D341Med (cell line): ENCODE results near the gene HMGB3.
"Not testable (repeated sequence)": the region's sequence is repeated elsewhere in the genome, so short reads cannot be mapped to it uniquely, and the experiment has no call there.

Experiments
- DNase-seq: peaks from one replicate; pipeline ENCODE4 v3.0.0; 2012; ENCODE audit warnings: low spot score

HMGB3 gene

GRCh38 chrX:150982788-150983520 lies at the start of gene HMGB3:
Gene HMGB3, plus strand, starts transcription at chrX:150983335. Its CDS starts 2,265 bp downstream, at chrX:150985600.
- peak; percentile 92 for DNase-seq

GRCh38 chrX:150933945-150934350 lies 49.2 kb upstream of the HMGB3 start:
- DNase-seq: no peak

DNA sequence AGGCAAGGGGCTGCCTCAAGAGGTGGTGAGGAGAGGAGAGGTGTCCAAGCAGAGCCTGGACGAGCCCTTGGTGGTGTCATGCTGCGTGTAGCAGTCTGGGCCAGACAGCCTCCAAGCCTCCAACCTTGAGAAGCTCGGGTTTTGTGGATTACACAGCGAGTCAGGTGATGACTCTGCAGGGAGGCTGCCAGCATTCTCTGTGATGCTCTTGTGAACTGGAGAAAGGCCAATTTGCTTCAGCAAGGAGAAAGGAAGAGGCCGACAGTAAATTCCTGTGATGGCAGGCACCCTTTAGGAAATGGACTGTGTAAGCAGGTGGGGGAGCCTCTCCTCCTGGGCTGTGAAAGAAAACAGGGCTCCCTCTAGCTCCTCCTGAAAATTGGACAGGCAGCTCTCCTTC lies 48.7 kb upstream of the HMGB3 start:
- no peak for DNase-seq

GRCh38 chrX:150935467-150935866 lies 47.7 kb upstream of the HMGB3 start:
- DNase-seq: no peak

DNA sequence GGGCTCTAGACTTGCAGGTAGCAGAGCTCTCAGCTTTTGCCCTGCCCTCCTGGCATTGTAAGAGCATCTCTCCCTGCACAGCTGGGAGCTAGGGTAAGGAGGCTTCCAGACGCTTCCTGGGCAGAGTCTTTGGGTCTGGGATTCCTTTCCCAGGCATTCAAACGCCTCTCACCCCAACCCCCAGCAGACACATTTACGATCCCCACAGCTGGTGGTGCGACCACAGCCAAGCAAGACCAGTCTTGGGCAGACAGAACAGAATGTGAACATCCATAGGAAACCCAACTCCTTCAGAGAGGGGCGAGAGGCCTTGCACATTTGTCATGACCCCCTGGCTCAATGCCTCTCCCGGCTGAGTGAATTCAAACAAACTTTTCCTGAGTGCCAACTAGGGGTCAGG lies 46.6 kb upstream of the HMGB3 start:
- no peak for DNase-seq

DNA sequence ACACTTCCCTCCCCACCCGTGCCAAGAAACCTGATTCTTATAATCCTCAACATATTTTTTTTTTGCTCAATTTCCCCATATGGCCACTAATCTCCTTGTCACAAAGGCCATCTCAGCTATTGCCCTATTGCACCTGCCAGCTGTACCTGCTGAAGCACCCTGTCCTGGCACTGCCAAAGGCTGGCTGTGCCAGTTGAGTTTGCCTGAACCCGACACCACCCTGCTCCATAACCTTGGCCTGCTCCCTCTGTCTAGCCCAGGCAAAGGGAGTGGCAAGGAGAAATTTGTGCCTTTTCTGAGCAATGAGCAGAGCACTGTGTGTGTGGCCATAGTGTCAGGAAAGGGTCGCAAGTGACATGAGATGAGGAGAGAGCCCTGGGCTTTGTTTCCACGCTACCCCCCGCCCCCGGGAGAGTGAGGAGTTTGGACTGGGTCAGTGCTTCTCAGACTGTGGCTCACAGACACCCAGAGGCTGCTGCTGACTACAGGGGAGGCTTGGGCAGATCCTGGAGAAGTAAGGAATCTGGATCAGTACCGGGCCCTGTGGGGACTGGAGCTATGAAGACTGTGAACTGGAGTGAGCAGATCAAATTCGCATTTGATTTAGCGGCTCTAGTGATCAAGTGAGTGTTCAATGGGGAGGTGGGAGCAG lies 42.2 kb upstream of the HMGB3 start:
- no peak for DNase-seq

DNA sequence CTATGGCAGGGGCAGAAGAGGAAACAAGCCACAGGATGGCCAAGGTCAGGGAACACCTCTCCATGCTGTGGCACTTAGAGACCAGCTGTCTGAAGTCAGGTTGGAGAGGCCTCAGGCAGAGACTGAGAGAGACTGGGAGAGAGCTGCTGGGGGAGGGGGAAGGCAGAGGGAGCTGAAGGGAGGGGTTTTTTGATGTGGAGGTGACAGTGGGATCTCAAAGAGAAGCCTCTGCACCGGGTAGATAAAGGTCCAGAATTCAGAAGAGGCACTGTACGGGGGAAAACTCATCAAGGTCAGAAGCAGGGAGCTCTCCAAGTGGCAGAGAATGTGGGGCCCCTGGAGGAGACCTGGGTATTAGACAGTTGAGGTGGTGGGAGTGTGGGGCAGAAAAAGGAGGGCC lies 41.6 kb upstream of the HMGB3 start:
- no peak for DNase-seq

GRCh38 chrX:150942942-150943594 lies 40.1 kb upstream of the HMGB3 start:
- no peak for DNase-seq

DNA sequence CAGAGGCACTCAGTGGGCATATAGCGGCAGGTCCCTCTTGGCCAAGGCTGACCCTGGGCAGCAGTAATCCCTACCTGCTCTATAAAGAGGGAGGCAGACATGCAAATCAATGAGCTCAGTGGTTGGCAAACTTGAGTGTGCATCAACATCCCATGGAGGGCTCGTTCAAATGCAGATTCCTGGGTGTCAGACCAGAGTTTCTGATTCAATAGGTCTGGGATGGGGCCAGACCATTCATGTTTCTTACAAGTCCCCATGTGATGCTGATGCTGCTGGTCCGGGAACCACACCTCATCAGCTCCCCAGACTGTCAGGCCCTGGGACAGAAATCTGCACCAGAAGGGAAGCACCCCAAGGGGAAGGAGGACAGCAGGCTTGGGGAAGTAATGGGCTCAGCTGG lies 38.9 kb upstream of the HMGB3 start:
- DNase-seq: no peak

- no peak for DNase-seq
Measured at GRCh38 chrX:150954951-150955350, 28.2 kb upstream of the HMGB3 start.

- DNase-seq: no peak
Measured at GRCh38 chrX:150955590-150955989, 27.5 kb upstream of the HMGB3 start.

DNA sequence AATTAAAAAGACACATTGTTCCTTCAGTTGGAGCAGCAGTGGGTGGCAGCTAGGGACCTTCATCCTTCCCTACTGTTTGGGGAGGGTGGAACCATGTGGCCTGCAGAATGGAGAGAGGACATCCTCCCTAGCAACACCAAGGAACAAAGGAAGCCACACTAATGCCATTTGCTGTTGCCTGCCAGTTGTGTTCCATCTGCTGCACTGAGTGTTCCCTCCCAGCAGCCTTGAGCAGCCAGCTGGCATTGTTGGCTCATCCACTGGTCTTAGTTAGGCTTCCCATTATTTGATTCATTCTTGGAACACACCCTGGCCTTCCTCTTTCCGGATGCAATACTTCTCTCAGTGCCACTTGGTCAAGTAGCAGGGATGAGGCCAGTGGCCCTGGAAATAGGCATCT lies 25.0 kb upstream of the HMGB3 start:
- DNase-seq: no peak

GRCh38 chrX:150959557-150959956 lies 23.6 kb upstream of the HMGB3 start:
- DNase-seq: no peak

- DNase-seq: no peak
Measured at GRCh38 chrX:150961631-150962030, 21.5 kb upstream of the HMGB3 start.

DNA sequence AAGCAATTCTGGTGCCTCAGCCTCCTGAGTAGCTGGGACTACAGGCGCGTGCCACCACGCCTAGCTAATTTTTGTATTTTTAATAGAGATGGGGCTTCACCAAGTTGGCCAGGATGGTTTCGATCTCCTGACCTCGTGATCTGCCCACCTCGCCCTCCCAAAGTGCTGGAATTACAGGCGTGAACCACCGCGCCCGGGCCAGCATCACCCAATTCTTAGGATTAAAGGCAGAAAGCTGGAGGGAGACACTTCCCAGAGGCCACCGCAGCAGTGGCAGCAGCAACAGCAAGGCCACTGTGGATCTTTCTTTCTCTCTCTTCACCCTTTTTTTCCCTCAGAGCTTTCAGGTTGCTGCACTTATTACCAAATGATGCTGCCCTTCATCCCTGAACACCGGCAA lies 18.7 kb upstream of the HMGB3 start:
- DNase-seq: not testable (repeated sequence)

- no peak for DNase-seq
Measured at GRCh38 chrX:150966235-150966634, 16.9 kb upstream of the HMGB3 start.

DNA sequence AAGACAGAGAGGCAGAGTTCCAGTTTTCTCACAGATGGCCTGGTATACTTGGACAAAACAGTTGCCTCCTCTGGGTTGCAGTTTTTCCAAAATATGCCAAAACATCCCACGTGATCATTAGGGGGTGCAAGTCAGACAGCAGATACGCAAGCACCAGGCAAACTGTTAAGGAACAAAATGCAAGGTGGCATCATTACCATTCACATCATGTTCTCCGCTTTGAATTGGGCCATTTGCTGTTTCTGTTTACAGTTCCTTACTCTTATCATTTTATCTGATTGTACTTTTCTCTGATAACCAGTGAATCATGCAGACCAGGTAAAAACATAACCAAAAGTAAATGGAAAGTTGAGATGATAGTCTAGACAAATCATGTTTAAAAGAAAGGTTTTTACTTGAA lies 16.4 kb upstream of the HMGB3 start:
- no peak for DNase-seq

- DNase-seq: no peak
Measured at GRCh38 chrX:150967786-150968185, 15.3 kb upstream of the HMGB3 start.

GRCh38 chrX:150968862-150969720 lies 14.0 kb upstream of the HMGB3 start:
- DNase-seq: no peak

DNA sequence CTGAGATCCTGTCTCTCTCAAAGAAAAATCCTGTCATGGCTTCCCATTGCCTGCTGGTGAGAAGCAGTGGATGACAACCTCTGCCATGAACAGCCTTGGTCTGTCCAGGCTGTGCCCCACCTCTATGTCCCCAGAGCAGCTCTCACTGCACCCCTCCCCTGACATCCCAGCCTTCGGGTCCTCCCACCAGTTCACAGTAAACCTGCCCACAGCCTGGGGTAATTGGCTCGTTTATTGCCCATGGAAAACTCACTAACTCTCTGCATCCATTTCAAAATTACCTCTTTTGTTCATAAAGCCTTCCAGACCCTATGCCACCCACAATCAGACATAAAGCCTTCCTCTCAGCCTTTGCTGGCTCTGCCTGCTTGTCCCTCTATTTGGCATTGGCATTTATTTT lies 10.7 kb upstream of the HMGB3 start:
- no peak for DNase-seq

- DNase-seq: no peak
Measured at GRCh38 chrX:150975655-150976390, 7.3 kb upstream of the HMGB3 start.
